OCI-LY7 (cell line): ENCODE data around the gene CRBN.

Experiments used
- EZH2phosphoT487 ChIP-seq: fragments of 200-600 bp; sonication (generic); IDR thresholded peaks from 2 replicates; pipeline ENCODE4 v1.6.1; 2018; ENCODE audit warnings: low read depth, borderline replicate concordance, mild to moderate bottlenecking, mixed run types, antibody characterized with exemption, low read length, moderate library complexity, mixed read lengths
- TF ChIP-seq, protein P1 (sequence below): fragments of 200-600 bp; sonication (generic); conservative IDR thresholded peaks from 2 replicates; pipeline ENCODE4 v1.5.1; 2014; ENCODE audit warnings: mild to moderate bottlenecking, antibody characterized with exemption, low read length, moderate library complexity, mixed read lengths

DNA sequence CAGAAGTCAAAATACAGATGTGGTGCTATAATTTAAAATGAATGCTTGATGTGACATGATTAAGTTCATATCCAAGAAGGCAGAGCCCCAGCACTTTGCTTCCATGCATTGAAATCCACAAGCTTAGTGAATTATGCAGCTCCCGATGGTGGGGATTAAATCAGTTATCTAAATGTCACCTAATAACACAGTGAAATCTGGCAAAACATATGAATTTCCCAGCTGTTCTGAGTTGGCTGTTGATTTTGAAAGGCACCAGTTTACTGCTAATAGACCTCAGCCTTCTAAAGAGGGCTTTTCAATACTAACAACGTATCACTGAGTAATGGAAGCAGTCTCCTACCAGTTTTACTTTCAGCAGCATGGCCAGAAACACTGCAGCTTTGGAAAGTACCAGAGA lies 19.8 kb upstream of the CRBN start:
- TF ChIP-seq, protein P1, sequence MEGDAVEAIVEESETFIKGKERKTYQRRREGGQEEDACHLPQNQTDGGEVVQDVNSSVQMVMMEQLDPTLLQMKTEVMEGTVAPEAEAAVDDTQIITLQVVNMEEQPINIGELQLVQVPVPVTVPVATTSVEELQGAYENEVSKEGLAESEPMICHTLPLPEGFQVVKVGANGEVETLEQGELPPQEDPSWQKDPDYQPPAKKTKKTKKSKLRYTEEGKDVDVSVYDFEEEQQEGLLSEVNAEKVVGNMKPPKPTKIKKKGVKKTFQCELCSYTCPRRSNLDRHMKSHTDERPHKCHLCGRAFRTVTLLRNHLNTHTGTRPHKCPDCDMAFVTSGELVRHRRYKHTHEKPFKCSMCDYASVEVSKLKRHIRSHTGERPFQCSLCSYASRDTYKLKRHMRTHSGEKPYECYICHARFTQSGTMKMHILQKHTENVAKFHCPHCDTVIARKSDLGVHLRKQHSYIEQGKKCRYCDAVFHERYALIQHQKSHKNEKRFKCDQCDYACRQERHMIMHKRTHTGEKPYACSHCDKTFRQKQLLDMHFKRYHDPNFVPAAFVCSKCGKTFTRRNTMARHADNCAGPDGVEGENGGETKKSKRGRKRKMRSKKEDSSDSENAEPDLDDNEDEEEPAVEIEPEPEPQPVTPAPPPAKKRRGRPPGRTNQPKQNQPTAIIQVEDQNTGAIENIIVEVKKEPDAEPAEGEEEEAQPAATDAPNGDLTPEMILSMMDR = no peak
- TF ChIP-seq EZH2phosphoT487 = no peak
